Body of pancreas (tissue), 4 donors: Measurements from ENCODE around the gene FBXL2.

Source experiments
- POLR2A ChIP-seq, 3 donors: fragments of 450-650 bp; IDR thresholded peaks; one replicate each; pipeline ENCODE4 v1.6.1; 2016; ENCODE audit warnings: antibody characterized with exemption in 3 of 3, mild to moderate bottlenecking in 2 of 3
- TF ChIP-seq, protein P1 (sequence below), 7 experiments: fragments of 450-650 bp in 4 of 7; fragments of 200-600 bp in 3 of 7; sonication (generic) in 3 of 7; IDR thresholded peaks; one replicate each; pipeline ENCODE4 v1.5.1; 2016 to 2019; ENCODE audit warnings: antibody characterized with exemption in 7 of 7

DNA sequence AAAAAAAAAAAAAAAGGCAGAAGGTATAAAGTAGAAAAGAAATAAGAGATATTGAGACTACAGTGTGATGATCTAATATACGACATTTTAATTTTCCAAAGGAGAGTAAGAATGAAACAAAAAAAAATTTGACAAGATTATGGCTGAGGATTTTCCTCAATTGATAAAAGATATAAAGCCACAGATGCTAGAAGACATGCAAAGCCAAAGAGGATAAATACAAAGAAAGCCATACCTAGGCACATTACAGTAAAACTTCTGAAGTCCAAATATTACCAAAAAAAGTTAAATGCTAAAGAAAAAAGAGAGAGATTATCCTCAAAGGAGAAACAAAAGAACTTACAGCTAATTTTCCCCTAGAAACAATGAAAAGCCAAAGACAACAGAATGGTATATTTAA, 38.3 kb upstream of the FBXL2 start:
- TF ChIP-seq, protein P1, sequence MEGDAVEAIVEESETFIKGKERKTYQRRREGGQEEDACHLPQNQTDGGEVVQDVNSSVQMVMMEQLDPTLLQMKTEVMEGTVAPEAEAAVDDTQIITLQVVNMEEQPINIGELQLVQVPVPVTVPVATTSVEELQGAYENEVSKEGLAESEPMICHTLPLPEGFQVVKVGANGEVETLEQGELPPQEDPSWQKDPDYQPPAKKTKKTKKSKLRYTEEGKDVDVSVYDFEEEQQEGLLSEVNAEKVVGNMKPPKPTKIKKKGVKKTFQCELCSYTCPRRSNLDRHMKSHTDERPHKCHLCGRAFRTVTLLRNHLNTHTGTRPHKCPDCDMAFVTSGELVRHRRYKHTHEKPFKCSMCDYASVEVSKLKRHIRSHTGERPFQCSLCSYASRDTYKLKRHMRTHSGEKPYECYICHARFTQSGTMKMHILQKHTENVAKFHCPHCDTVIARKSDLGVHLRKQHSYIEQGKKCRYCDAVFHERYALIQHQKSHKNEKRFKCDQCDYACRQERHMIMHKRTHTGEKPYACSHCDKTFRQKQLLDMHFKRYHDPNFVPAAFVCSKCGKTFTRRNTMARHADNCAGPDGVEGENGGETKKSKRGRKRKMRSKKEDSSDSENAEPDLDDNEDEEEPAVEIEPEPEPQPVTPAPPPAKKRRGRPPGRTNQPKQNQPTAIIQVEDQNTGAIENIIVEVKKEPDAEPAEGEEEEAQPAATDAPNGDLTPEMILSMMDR (IDR thresholded peaks at IDR 0.05): no peak
- TF ChIP-seq POLR2A (IDR thresholded peaks at IDR 0.05): no peak
